GM21390 (cell line): ENCODE results near the gene ITIH4.

Source experiments
- ATAC-seq: cut with Tn5 transposase; IDR thresholded peaks from one replicate; pipeline ENCODE4 v1.9.1; 2021; ENCODE audit not compliant: unreplicated experiment

The ITIH4 gene

GRCh38 chr3:52849656-52850055 lies 19.2 kb upstream of the ITIH4 start:
- ATAC-seq: no peak

- no peak for ATAC-seq
Observed at GRCh38 chr3:52848617-52849016, 18.1 kb upstream of the ITIH4 start.

- no peak for ATAC-seq
Observed at GRCh38 chr3:52847726-52848125, 17.3 kb upstream of the ITIH4 start.

GRCh38 chr3:52847241-52847640 lies 16.8 kb upstream of the ITIH4 start:
- no peak for ATAC-seq

- ATAC-seq: no peak
Observed at GRCh38 chr3:52846432-52846965, 16.0 kb upstream of the ITIH4 start.

- no peak for ATAC-seq
Observed at GRCh38 chr3:52845691-52846431, 15.4 kb upstream of the ITIH4 start.

- ATAC-seq: no peak
Observed at GRCh38 chr3:52845157-52845556, 14.7 kb upstream of the ITIH4 start.

- no peak for ATAC-seq
Observed at GRCh38 chr3:52844290-52844975, 14.0 kb upstream of the ITIH4 start.

GRCh38 chr3:52843881-52844280 lies 13.4 kb upstream of the ITIH4 start:
- no peak for ATAC-seq

GRCh38 chr3:52843108-52843865 lies 12.8 kb upstream of the ITIH4 start:
- no peak for ATAC-seq

- no peak for ATAC-seq
Observed at GRCh38 chr3:52842424-52842823, 12.0 kb upstream of the ITIH4 start.

- ATAC-seq: no peak
Observed at GRCh38 chr3:52841981-52842340, 11.5 kb upstream of the ITIH4 start.

- ATAC-seq: no peak
Observed at GRCh38 chr3:52841211-52841980, 10.9 kb upstream of the ITIH4 start.

GRCh38 chr3:52839892-52840545 lies 9.5 kb upstream of the ITIH4 start:
- no peak for ATAC-seq

GRCh38 chr3:52839268-52839575 lies 8.8 kb upstream of the ITIH4 start:
- ATAC-seq: no peak

GRCh38 chr3:52838561-52839267 lies 8.2 kb upstream of the ITIH4 start:
- no peak for ATAC-seq

GRCh38 chr3:52836986-52837385 lies 6.5 kb upstream of the ITIH4 start:
- ATAC-seq: no peak

GRCh38 chr3:52836471-52836845 lies 6.0 kb upstream of the ITIH4 start:
- no peak for ATAC-seq

GRCh38 chr3:52835766-52836470 lies 5.4 kb upstream of the ITIH4 start:
- no peak for ATAC-seq
